Activated CD8-positive, alpha-beta T cell treated with anti-CD3 and anti-CD28 coated beads, Interleukin-2, amount 10 ng/mL, durations not matched to agents 7 days and 5 days (primary cell): ENCODE measurements around the gene PSME4. TPM values are rescaled to one million over a fixed set of nuclear protein-coding genes. Genes with fewer than 3 reads are reported as not detected.

ENCODE experiments used
- ATAC-seq: fragments of 150-1000 bp; cut with Tn5 transposase; one replicate; pipeline ENCODE4 v1.10.0; 2021; ENCODE audit warnings: moderate library complexity
- CTCF ChIA-PET: fragments of 350-600 bp; sonication (Branson Sonifier 250); formaldehyde crosslinking; loops from one replicate; lab custom pipeline; 2021; ENCODE audit warnings: antibody characterized with exemption; lab: Charles Lee
- POLR2A ChIA-PET: fragments of 350-600 bp; sonication (Branson Sonifier 250); formaldehyde crosslinking; loops from one replicate; lab custom pipeline; 2021; ENCODE audit warnings: antibody characterized with exemption; lab: Charles Lee
- DNase-seq: peaks from one replicate; pipeline ENCODE4 v3.0.0-alpha.2; 2020
- H3K27ac Mint-ChIP-seq: one replicate; pipeline ENCODE4 v1.8.0; 2021; ENCODE audit warnings: mild to moderate bottlenecking, mixed read lengths
- H3K27me3 Mint-ChIP-seq: one replicate; pipeline ENCODE4 v1.8.0; 2021; ENCODE audit warnings: low read depth, mixed read lengths
- H3K36me3 Mint-ChIP-seq: one replicate; pipeline ENCODE4 v1.8.0; 2021; ENCODE audit warnings: low read depth, mixed read lengths
- H3K4me1 Mint-ChIP-seq: one replicate; pipeline ENCODE4 v1.8.0; 2021; ENCODE audit warnings: low read depth, mixed read lengths
- H3K4me3 Mint-ChIP-seq: one replicate; pipeline ENCODE4 v1.8.0; 2021; ENCODE audit warnings: mild to moderate bottlenecking, mixed read lengths
- H3K9me3 Mint-ChIP-seq: one replicate; pipeline ENCODE4 v1.8.0; 2022; ENCODE audit warnings: mixed read lengths; ENCODE audit not compliant: insufficient read depth
- total RNA-seq, 2 experiments: library from RNA; stranded (reverse); gene quantifications; one replicate each; pipeline ENCODE4 v1.2.3, GENCODE V29; 2021

Gene PSME4
- 10 to 100 TPM; 55.3 to 56.8 TPM for total RNA-seq

- Mint-ChIP-seq H3K4me1 (peaks cover 34% of the 10 kb centered on the region), H3K27me3 (no peaks in the 10 kb centered on the region), H3K4me3 (peak within 1 kb of the TSS; percentile 92), H3K27ac (peak within 1 kb of the TSS; percentile 98), H3K9me3 (no peaks in the 10 kb centered on the region), H3K36me3 (peaks cover 26% of the 10 kb centered on the region)
- ChIA-PET CTCF (interaction anchor here (0.7 to 1.2 kb wide), 7 partner anchors 9 to 204 kb away, joined by 3 to 4 read pairs (median 3); no protein-coding TSS in a partner anchor), POLR2A (interaction anchor here (0.5 to 2.8 kb wide), 17 partner anchors 9 to 626 kb away, joined by 3 to 25 read pairs (median 5); partner anchors contain the start of genes ASB3, CHAC2 and ERLEC1)
- peak; percentile 95 for DNase-seq
- ATAC-seq: peak; percentile 92
These were observed at the start of gene PSME4 for GRCh38 chr2:53970724-53971602. TSS of gene PSME4 (minus strand) at chr2:53970993. CDS start at chr2:53970784, 209 bp downstream.

GRCh38 chr2:54015798-54016699 lies 45.3 kb upstream of the PSME4 start:
- H3K4me1 Mint-ChIP-seq: peaks cover 34% of the 10 kb centered on the region
- no peak for DNase-seq
- ATAC-seq: no peak
- H3K27me3 Mint-ChIP-seq: no peaks in the 10 kb centered on the region
- ChIA-PET CTCF (no interaction called here), POLR2A (no interaction called here)
- peak overlapping the region; percentile 51 for H3K27ac Mint-ChIP-seq
- peaks cover 15% of the 10 kb centered on the region for H3K36me3 Mint-ChIP-seq
- H3K4me3 Mint-ChIP-seq: no peak overlapping the region
- peaks cover 10% of the 10 kb centered on the region for H3K9me3 Mint-ChIP-seq

- peaks cover 38% of the 10 kb centered on the region for H3K4me1 Mint-ChIP-seq
- POLR2A ChIA-PET: no interaction called here
- DNase-seq (peak; percentile 32), ATAC-seq (peak; percentile 55)
- H3K27ac Mint-ChIP-seq: peak overlapping the region; percentile 88
- no peaks in the 10 kb centered on the region for H3K9me3 Mint-ChIP-seq
- no peaks in the 10 kb centered on the region for H3K27me3 Mint-ChIP-seq
- peaks cover 5% of the 10 kb centered on the region for H3K36me3 Mint-ChIP-seq
- CTCF ChIA-PET: interaction anchor here (0.7 kb wide), 1 partner anchor 10 kb away, joined by 4 read pairs; no protein-coding TSS in a partner anchor
- peak overlapping the region; percentile 60 for H3K4me3 Mint-ChIP-seq
These were observed 43.2 kb upstream of the PSME4 start for GRCh38 chr2:54013996-54014395.

- Mint-ChIP-seq H3K4me1 (peaks cover 38% of the 10 kb centered on the region), H3K27ac (peak overlapping the region; percentile 67), H3K36me3 (peaks cover 2% of the 10 kb centered on the region), H3K4me3 (no peak overlapping the region), H3K9me3 (no peaks in the 10 kb centered on the region), H3K27me3 (no peaks in the 10 kb centered on the region)
- DNase-seq: no peak
- POLR2A ChIA-PET: interaction anchor here (0.7 to 1.3 kb wide), 2 partner anchors 42 to 75 kb away, joined by 3 read pairs; partner anchors contain the start of gene PSME4
- CTCF ChIA-PET: interaction anchor here (0.7 to 1.3 kb wide), 3 partner anchors 9 to 43 kb away, joined by 3 to 4 read pairs (median 3); no protein-coding TSS in a partner anchor
- ATAC-seq: no peak
These were observed 41.8 kb upstream of the PSME4 start for GRCh38 chr2:54012538-54013141.

GRCh38 chr2:54009549-54009948 lies 38.8 kb upstream of the PSME4 start:
- H3K27ac Mint-ChIP-seq: no peak overlapping the region
- POLR2A ChIA-PET: no interaction called here
- peaks cover 2% of the 10 kb centered on the region for H3K36me3 Mint-ChIP-seq
- DNase-seq (no peak), ATAC-seq (no peak)
- H3K4me1 Mint-ChIP-seq: peaks cover 27% of the 10 kb centered on the region
- H3K27me3 Mint-ChIP-seq: no peaks in the 10 kb centered on the region
- no peak overlapping the region for H3K4me3 Mint-ChIP-seq
- H3K9me3 Mint-ChIP-seq: no peaks in the 10 kb centered on the region
- CTCF ChIA-PET: interaction anchor here (0.9 kb wide), 1 partner anchor 9 kb away, joined by 3 read pairs; no protein-coding TSS in a partner anchor

GRCh38 chr2:54008439-54008838 lies 37.6 kb upstream of the PSME4 start:
- DNase-seq (no peak), ATAC-seq (no peak)
- peaks cover under 1% of the 10 kb centered on the region for H3K36me3 Mint-ChIP-seq
- H3K4me3 Mint-ChIP-seq: no peak overlapping the region
- peaks cover 17% of the 10 kb centered on the region for H3K4me1 Mint-ChIP-seq
- H3K27me3 Mint-ChIP-seq: no peaks in the 10 kb centered on the region
- H3K27ac Mint-ChIP-seq: no peak overlapping the region
- ChIA-PET CTCF (no interaction called here), POLR2A (no interaction called here)
- no peaks in the 10 kb centered on the region for H3K9me3 Mint-ChIP-seq

- no peak for DNase-seq
- Mint-ChIP-seq H3K4me1 (no peaks in the 10 kb centered on the region), H3K4me3 (no peak overlapping the region), H3K27ac (no peak overlapping the region), H3K27me3 (no peaks in the 10 kb centered on the region), H3K36me3 (peaks cover 3% of the 10 kb centered on the region), H3K9me3 (no peaks in the 10 kb centered on the region)
- CTCF ChIA-PET: interaction anchor here (1.4 kb wide), 1 partner anchor 9 kb away, joined by 3 read pairs; no protein-coding TSS in a partner anchor
- POLR2A ChIA-PET: interaction anchor here (1.1 kb wide), 1 partner anchor 11 kb away, joined by 3 read pairs; no protein-coding TSS in a partner anchor
- no peak for ATAC-seq
These were observed 29.7 kb upstream of the PSME4 start for GRCh38 chr2:54000524-54000923.

- ATAC-seq: no peak
- peaks cover 3% of the 10 kb centered on the region for H3K36me3 Mint-ChIP-seq
- peaks cover under 1% of the 10 kb centered on the region for H3K4me1 Mint-ChIP-seq
- POLR2A ChIA-PET: interaction anchor here (1.1 kb wide), 1 partner anchor 11 kb away, joined by 3 read pairs; no protein-coding TSS in a partner anchor
- no peak overlapping the region for H3K4me3 Mint-ChIP-seq
- no peaks in the 10 kb centered on the region for H3K9me3 Mint-ChIP-seq
- no peak for DNase-seq
- H3K27ac Mint-ChIP-seq: no peak overlapping the region
- CTCF ChIA-PET: interaction anchor here (1.4 kb wide), 1 partner anchor 9 kb away, joined by 3 read pairs; no protein-coding TSS in a partner anchor
- H3K27me3 Mint-ChIP-seq: no peaks in the 10 kb centered on the region
These were observed 29.3 kb upstream of the PSME4 start for GRCh38 chr2:54000122-54000521.

GRCh38 chr2:53998834-53999233 lies 28.0 kb upstream of the PSME4 start:
- no peak overlapping the region for H3K27ac Mint-ChIP-seq
- CTCF ChIA-PET: no interaction called here
- no peak overlapping the region for H3K4me3 Mint-ChIP-seq
- H3K27me3 Mint-ChIP-seq: no peaks in the 10 kb centered on the region
- H3K9me3 Mint-ChIP-seq: no peaks in the 10 kb centered on the region
- ATAC-seq (no peak), DNase-seq (no peak)
- peaks cover 9% of the 10 kb centered on the region for H3K4me1 Mint-ChIP-seq
- H3K36me3 Mint-ChIP-seq: peaks cover 4% of the 10 kb centered on the region
- POLR2A ChIA-PET: interaction anchor here (1.4 kb wide), 1 partner anchor 27 kb away, joined by 3 read pairs; no protein-coding TSS in a partner anchor

GRCh38 chr2:53994818-53995808 lies 24.3 kb upstream of the PSME4 start:
- Mint-ChIP-seq H3K27ac (peak overlapping the region; percentile 84), H3K27me3 (no peaks in the 10 kb centered on the region), H3K4me1 (peaks cover 26% of the 10 kb centered on the region), H3K9me3 (no peaks in the 10 kb centered on the region), H3K4me3 (peak overlapping the region; percentile 39), H3K36me3 (peaks cover 12% of the 10 kb centered on the region)
- ATAC-seq: peak; percentile 97
- POLR2A ChIA-PET: interaction anchor here (0.7 to 3.0 kb wide), 2 partner anchors 24 to 1638 kb away, joined by 3 to 25 read pairs; partner anchors contain the start of gene PSME4
- no peak for DNase-seq
- CTCF ChIA-PET: interaction anchor here (1.1 to 1.6 kb wide), 3 partner anchors 17 to 72 kb away, joined by 3 to 4 read pairs (median 3); no protein-coding TSS in a partner anchor
